Measurements from ENCODE around the gene MMEL1. TPM values are rescaled to one million over a fixed set of nuclear protein-coding genes. Genes with fewer than 3 reads are reported as not detected.

MMEL1 gene
- total RNA-seq, 1 experiment from 2014 or later: not detected

GRCh38 chr1:2558420-2558819 lies 74.4 kb downstream of the MMEL1 start:
- H3K27ac Mint-ChIP-seq: no peak overlapping the region
- TF ChIP-seq MXD4 (CRISPR knock-in tag; IDR thresholded peaks at IDR 0.05; ENCODE audit: borderline replicate concordance): no peak
- no peak for TF ChIP-seq FOXP4 (CRISPR knock-in tag; IDR thresholded peaks at IDR 0.05)
- no peak for TF ChIP-seq TCF7 (CRISPR knock-in tag; IDR thresholded peaks at IDR 0.05; ENCODE audit: low read depth)
- TF ChIP-seq, protein P1, sequence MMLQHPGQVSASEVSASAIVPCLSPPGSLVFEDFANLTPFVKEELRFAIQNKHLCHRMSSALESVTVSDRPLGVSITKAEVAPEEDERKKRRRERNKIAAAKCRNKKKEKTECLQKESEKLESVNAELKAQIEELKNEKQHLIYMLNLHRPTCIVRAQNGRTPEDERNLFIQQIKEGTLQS (CRISPR knock-in tag; conservative IDR thresholded peaks at IDR 0.05): no peak
- no peak for TF ChIP-seq SMAD4 (CRISPR knock-in tag; IDR thresholded peaks at IDR 0.05)
- no peak for TF ChIP-seq ZNF396 (CRISPR knock-in tag; IDR thresholded peaks at IDR 0.05; ENCODE audit: borderline replicate concordance)
- TF ChIP-seq ZNF423 (CRISPR knock-in tag; IDR thresholded peaks at IDR 0.05): no peak
- no peak for TF ChIP-seq ATF1 (CRISPR knock-in tag; IDR thresholded peaks at IDR 0.05)
- TF ChIP-seq HMGA2 (CRISPR knock-in tag; IDR thresholded peaks at IDR 0.05): no peak
- no peak for TF ChIP-seq RELA (CRISPR knock-in tag; IDR thresholded peaks at IDR 0.05; ENCODE audit: borderline replicate concordance)
- TF ChIP-seq MLX (CRISPR knock-in tag; IDR thresholded peaks at IDR 0.05): no peak
- no peak for TF ChIP-seq RORB (CRISPR knock-in tag; IDR thresholded peaks at IDR 0.05)
- TF ChIP-seq EMX1 (CRISPR knock-in tag; IDR thresholded peaks at IDR 0.05): no peak
- no peak for TF ChIP-seq USF2 (CRISPR knock-in tag; IDR thresholded peaks at IDR 0.05)
- no peak for TF ChIP-seq PRRX2 (CRISPR knock-in tag; IDR thresholded peaks at IDR 0.05)
- TF ChIP-seq OVOL2 (CRISPR knock-in tag; IDR thresholded peaks at IDR 0.05; ENCODE audit: borderline replicate concordance): no peak
- DNase-seq (ENCODE audit: low spot score): no peak
- H3K4me3 Mint-ChIP-seq: no peak overlapping the region
- no peaks in the 10 kb centered on the region for H3K27me3 Mint-ChIP-seq (ENCODE audit: low read depth)
- H3K36me3 Mint-ChIP-seq: no peaks in the 10 kb centered on the region
- ATAC-seq: no peak
- POLR2A ChIA-PET: no interaction called here
- no peaks in the 10 kb centered on the region for H3K9me3 Mint-ChIP-seq
- H3K4me1 Mint-ChIP-seq: peaks cover 4% of the 10 kb centered on the region; the same call in 1 of the 2 replicates
- CTCF ChIA-PET: interaction anchor here (1.2 kb wide), 1 partner anchor 13 kb away, joined by 3 read pairs; no protein-coding TSS in a partner anchor

DNA sequence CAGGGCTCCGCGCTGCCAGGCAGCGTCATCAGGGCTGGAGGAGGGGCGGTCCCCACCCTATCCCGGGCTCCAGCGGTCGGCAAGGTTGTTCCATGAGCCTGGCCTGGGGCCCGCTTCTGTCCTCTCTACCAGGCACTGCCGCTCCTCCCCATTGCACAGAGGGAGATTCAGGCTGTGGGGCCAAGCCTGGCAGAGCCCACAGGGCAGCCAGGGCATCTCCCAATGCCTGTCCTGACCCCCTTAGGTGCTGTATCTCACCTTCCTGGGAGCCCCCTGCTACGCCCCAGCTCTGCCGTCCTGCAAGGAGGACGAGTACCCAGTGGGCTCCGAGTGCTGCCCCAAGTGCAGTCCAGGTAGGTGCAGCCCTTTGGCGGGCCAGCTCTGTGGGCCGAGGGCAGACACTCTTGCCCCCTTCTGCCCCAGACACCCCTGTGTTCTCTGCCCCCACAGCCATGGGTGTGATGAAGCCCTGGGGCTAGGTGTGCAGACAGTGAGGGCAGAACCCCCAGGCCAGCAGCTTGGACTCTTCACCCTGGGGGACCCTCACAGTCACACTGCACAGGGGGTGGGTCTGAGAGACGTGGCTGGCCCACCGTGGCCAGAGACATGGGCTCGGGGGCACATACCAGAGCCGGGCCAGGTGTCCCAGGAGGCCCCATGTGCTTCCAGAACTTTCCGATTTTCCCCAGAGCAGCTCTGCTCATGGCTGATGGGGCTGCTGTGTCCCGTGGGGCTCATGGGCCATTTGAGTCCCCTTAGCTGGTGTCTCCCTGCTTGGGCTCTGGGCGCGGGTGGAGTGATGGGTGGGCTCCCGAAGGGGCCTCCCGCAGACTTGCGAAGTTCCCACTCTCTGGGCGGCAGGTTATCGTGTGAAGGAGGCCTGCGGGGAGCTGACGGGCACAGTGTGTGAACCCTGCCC lies 75.1 kb downstream of the MMEL1 start:
- no peak overlapping the region for H3K4me3 Mint-ChIP-seq
- H3K27me3 Mint-ChIP-seq (ENCODE audit: low read depth): no peaks in the 10 kb centered on the region
- ChIA-PET POLR2A (no interaction called here), CTCF (interaction anchor here (1.2 kb wide), 1 partner anchor 12 kb away, joined by 3 read pairs; no protein-coding TSS in a partner anchor)
- H3K4me1 Mint-ChIP-seq: peaks cover 4% of the 10 kb centered on the region; the same call in 1 of the 2 replicates
- H3K9me3 Mint-ChIP-seq: no peaks in the 10 kb centered on the region
- DNase-seq (ENCODE audit: low spot score) (no peak), ATAC-seq (no peak)
- no peaks in the 10 kb centered on the region for H3K36me3 Mint-ChIP-seq
- TF ChIP-seq RELA (CRISPR knock-in tag; IDR thresholded peaks at IDR 0.05; ENCODE audit: borderline replicate concordance) (no peak), ZNF232 (CRISPR knock-in tag; IDR thresholded peaks at IDR 0.05) (no peak), ZNF281 (CRISPR knock-in tag; IDR thresholded peaks at IDR 0.05) (no peak), GTF2I (CRISPR knock-in tag; conservative IDR thresholded peaks at IDR 0.05) (no peak), GABPB1 (CRISPR knock-in tag; IDR thresholded peaks at IDR 0.05) (no peak), ZBTB21 (CRISPR knock-in tag; IDR thresholded peaks at IDR 0.05; ENCODE audit: borderline replicate concordance) (no peak), RORB (CRISPR knock-in tag; IDR thresholded peaks at IDR 0.05) (no peak), USF2 (CRISPR knock-in tag; IDR thresholded peaks at IDR 0.05) (no peak)
- TF ChIP-seq, protein P2, sequence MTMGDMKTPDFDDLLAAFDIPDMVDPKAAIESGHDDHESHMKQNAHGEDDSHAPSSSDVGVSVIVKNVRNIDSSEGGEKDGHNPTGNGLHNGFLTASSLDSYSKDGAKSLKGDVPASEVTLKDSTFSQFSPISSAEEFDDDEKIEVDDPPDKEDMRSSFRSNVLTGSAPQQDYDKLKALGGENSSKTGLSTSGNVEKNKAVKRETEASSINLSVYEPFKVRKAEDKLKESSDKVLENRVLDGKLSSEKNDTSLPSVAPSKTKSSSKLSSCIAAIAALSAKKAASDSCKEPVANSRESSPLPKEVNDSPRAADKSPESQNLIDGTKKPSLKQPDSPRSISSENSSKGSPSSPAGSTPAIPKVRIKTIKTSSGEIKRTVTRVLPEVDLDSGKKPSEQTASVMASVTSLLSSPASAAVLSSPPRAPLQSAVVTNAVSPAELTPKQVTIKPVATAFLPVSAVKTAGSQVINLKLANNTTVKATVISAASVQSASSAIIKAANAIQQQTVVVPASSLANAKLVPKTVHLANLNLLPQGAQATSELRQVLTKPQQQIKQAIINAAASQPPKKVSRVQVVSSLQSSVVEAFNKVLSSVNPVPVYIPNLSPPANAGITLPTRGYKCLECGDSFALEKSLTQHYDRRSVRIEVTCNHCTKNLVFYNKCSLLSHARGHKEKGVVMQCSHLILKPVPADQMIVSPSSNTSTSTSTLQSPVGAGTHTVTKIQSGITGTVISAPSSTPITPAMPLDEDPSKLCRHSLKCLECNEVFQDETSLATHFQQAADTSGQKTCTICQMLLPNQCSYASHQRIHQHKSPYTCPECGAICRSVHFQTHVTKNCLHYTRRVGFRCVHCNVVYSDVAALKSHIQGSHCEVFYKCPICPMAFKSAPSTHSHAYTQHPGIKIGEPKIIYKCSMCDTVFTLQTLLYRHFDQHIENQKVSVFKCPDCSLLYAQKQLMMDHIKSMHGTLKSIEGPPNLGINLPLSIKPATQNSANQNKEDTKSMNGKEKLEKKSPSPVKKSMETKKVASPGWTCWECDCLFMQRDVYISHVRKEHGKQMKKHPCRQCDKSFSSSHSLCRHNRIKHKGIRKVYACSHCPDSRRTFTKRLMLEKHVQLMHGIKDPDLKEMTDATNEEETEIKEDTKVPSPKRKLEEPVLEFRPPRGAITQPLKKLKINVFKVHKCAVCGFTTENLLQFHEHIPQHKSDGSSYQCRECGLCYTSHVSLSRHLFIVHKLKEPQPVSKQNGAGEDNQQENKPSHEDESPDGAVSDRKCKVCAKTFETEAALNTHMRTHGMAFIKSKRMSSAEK (CRISPR knock-in tag; IDR thresholded peaks at IDR 0.05; ENCODE audit: borderline replicate concordance): no peak
- no peak overlapping the region for H3K27ac Mint-ChIP-seq
